Endothelial cell of umbilical vein (primary cell): ENCODE measurements around the gene DIPK1A. TPM values are rescaled to one million over a fixed set of nuclear protein-coding genes. Genes with fewer than 3 reads are reported as not detected.

ENCODE experiments used
- BruUV-seq: library from RNA; stranded (reverse); fragments of 400-500 nt; replicated peaks from 2 replicates; lab custom pipeline; 2021; lab: Mats Ljungman, UMichigan
- CTCF ChIA-PET: fragments of 300-600, 350-600 bp; sonication (Branson Sonifier 250); formaldehyde crosslinking; loops from one replicate; lab custom pipeline; 2021; ENCODE audit warnings: antibody characterized with exemption, inconsistent platforms; lab: Charles Lee
- POLR2A ChIA-PET: fragments of 300-600, 350-600 bp; sonication (Branson Sonifier 250); formaldehyde crosslinking; loops from one replicate; lab custom pipeline; 2021; ENCODE audit warnings: antibody characterized with exemption, inconsistent platforms; lab: Charles Lee
- DNase-seq: peaks from one replicate; pipeline ENCODE4 v3.0.0-alpha.2; 2011; ENCODE audit warnings: low read depth, low spot score
- FAIRE-seq: peaks from 2 replicates; lab custom pipeline; 2011; peaks lifted over from hg19 to GRCh38; lab: Jason Lieb, UNC
- H2AFZ ChIP-seq: 2 replicates; pipeline ENCODE4 v1.6.0; 2012; ENCODE audit warnings: low read depth, low read length, control low read depth, inconsistent platforms
- H3K27ac ChIP-seq: 2 replicates; pipeline ENCODE4 v1.5.1; 2011; ENCODE audit warnings: low read depth, mild to moderate bottlenecking, control low read depth, low read length, moderate library complexity; ENCODE audit not compliant: insufficient read depth
- H3K27me3 ChIP-seq, 2 experiments: 2 replicates each; pipeline versions ENCODE4 v1.6.0 to v1.6.1; 2011; ENCODE audit warnings: low read length in 2 of 2, mixed read lengths in 1 of 2; ENCODE audit not compliant: control insufficient read depth in 2 of 2, insufficient read depth in 2 of 2
- H3K36me3 ChIP-seq, 2 experiments: 2 replicates in 1 of 2; 3 replicates in 1 of 2; pipeline ENCODE4 v1.5.1; 2011; ENCODE audit warnings: low read length in 2 of 2, mild to moderate bottlenecking in 1 of 2, moderate library complexity in 1 of 2; ENCODE audit not compliant: control insufficient read depth in 2 of 2, insufficient read depth in 2 of 2; ENCODE audit errors: extremely low read depth in 1 of 2
- H3K4me1 ChIP-seq: 3 replicates; pipeline ENCODE4 v1.5.1; 2011; ENCODE audit warnings: mild to moderate bottlenecking, low read length; ENCODE audit not compliant: control insufficient read depth, insufficient read depth; ENCODE audit errors: extremely low read depth
- H3K4me2 ChIP-seq: 2 replicates; pipeline ENCODE4 v1.6.1; 2011; ENCODE audit warnings: low read length, control low read depth, mixed read lengths; ENCODE audit not compliant: insufficient read depth
- H3K4me3 ChIP-seq, 3 experiments: fragments of 200-600 bp in 1 of 3; sonication (generic), shearing (Covaris generic) in 1 of 3; replicated peaks in 1 of 3; 2 replicates each; pipeline ENCODE4 v1.5.1; 2011 to 2016; ENCODE audit warnings: control low read depth in 3 of 3, low read length in 3 of 3, mild to moderate bottlenecking in 2 of 3, inconsistent platforms in 1 of 3, low read depth in 1 of 3, moderate library complexity in 1 of 3; ENCODE audit not compliant: insufficient read depth in 1 of 3
- H3K79me2 ChIP-seq: 2 replicates; pipeline ENCODE4 v1.6.0; 2012; ENCODE audit warnings: low read length, inconsistent platforms; ENCODE audit not compliant: control insufficient read depth, insufficient read depth
- H3K9ac ChIP-seq: replicated peaks from 2 replicates; pipeline ENCODE3; 2011; ENCODE audit warnings: low read length, control low read depth; ENCODE audit not compliant: insufficient read depth; ENCODE audit errors: extremely low read depth
- H3K9me1 ChIP-seq: replicated peaks from 3 replicates; pipeline ENCODE4 v1.6.0; 2011; ENCODE audit warnings: mild to moderate bottlenecking, low read length; ENCODE audit not compliant: control insufficient read depth, insufficient read depth; ENCODE audit errors: extremely low read depth
- H3K9me3 ChIP-seq: replicated peaks from 2 replicates; pipeline ENCODE4 v1.5.1; 2012; ENCODE audit warnings: low read length, inconsistent platforms; ENCODE audit not compliant: control insufficient read depth, insufficient read depth
- H4K20me1 ChIP-seq: replicated peaks from 2 replicates; pipeline ENCODE3; 2011; ENCODE audit warnings: mild to moderate bottlenecking, low read length; ENCODE audit not compliant: control insufficient read depth, insufficient read depth; ENCODE audit errors: extremely low read depth
- CTCF ChIP-seq, 2 donors: IDR thresholded peaks; 1 replicate in 1 of 2; 2 replicates in 1 of 2; pipeline ENCODE4 v1.5.1; 2011; ENCODE audit warnings: low read length in 2 of 2, mild to moderate bottlenecking in 2 of 2, moderate library complexity in 2 of 2, control low read depth in 1 of 2, inconsistent platforms in 1 of 2, low read depth in 1 of 2; ENCODE audit not compliant: insufficient read depth in 1 of 2; ENCODE audit errors: extremely low read depth in 1 of 2
- EZH2 ChIP-seq: IDR thresholded peaks from 2 replicates; pipeline ENCODE4 v1.6.1; 2012; ENCODE audit warnings: borderline replicate concordance, low read depth, mild to moderate bottlenecking, moderate library complexity, low read length, inconsistent platforms; ENCODE audit not compliant: severe bottlenecking
- FOS ChIP-seq: IDR thresholded peaks from 2 replicates; pipeline ENCODE4 v1.6.1; 2011; ENCODE audit warnings: mild to moderate bottlenecking, low read length, moderate library complexity, borderline replicate concordance; ENCODE audit not compliant: insufficient read depth
- GATA2 ChIP-seq: IDR thresholded peaks from 2 replicates; pipeline ENCODE4 v1.7.0; 2011; ENCODE audit warnings: low read depth, mild to moderate bottlenecking, moderate library complexity, mixed read lengths, low read length; ENCODE audit not compliant: insufficient read length, insufficient read depth
- JUN ChIP-seq: IDR thresholded peaks from 2 replicates; pipeline ENCODE4 v1.6.1; 2011; ENCODE audit warnings: borderline replicate concordance, low read depth; ENCODE audit not compliant: insufficient read length, insufficient read depth
- MAX ChIP-seq: IDR thresholded peaks from 2 replicates; pipeline ENCODE4 v1.6.1; 2011; ENCODE audit not compliant: insufficient read depth, insufficient read length
- MYC ChIP-seq: IDR thresholded peaks from one replicate; pipeline ENCODE4 v1.6.1; 2011; ENCODE audit warnings: mild to moderate bottlenecking, low read depth, low read length
- POLR2A ChIP-seq: IDR thresholded peaks from 2 replicates; pipeline ENCODE4 v1.6.1; 2012; ENCODE audit warnings: low read depth, mild to moderate bottlenecking, control low read depth, low read length
- POLR2AphosphoS5 ChIP-seq: IDR thresholded peaks from 2 replicates; pipeline ENCODE4 v1.6.1; 2012; ENCODE audit warnings: low read depth, mild to moderate bottlenecking, control low read depth, low read length, moderate library complexity; ENCODE audit not compliant: insufficient read depth
- dilution Hi-C: fragments of 300-500 bp; cut with MboI; formaldehyde crosslinking; loops from one replicate; pipeline ENCODE4 v1.15.0; 2019; ENCODE audit warnings: low sequenced_read_pairs; ENCODE audit not compliant: extremely low pct_ligation_motif_present
- intact Hi-C: fragments of 100-400 bp; cut with micrococcal nuclease; formaldehyde crosslinking; loops from one replicate; pipeline ENCODE4 v1.10.0; 2022
- polyA plus RNA-seq, 4 experiments: library from polyadenylated mRNA; depleted of rRNA in 3 of 4; stranded (reverse) in 3 of 4; unstranded in 1 of 4; fragments of >200 nt; gene quantifications; 2 replicates each; pipeline versions ENCODE4 v1.2.1 to v1.2.3, GENCODE V29; 2011 to 2012; ENCODE audit warnings: missing spikeins in 1 of 4
- total RNA-seq: library from RNA; stranded (reverse); gene quantifications from 2 replicates; pipeline ENCODE4 v1.2.3, GENCODE V29; 2021

DIPK1A gene
- total and polyA plus RNA-seq, 2 donors (not counting 3 experiments of a cell fraction or from before 2014, with no cell fraction given), result 0.25 to 0.93 TPM

GRCh38 chr1:92970990-92971689 lies 9.9 kb upstream of the DIPK1A start:
- no TSS peak for BruUV-seq
- Histone ChIP-seq H3K4me3 (no peak overlapping the region), H3K4me1 (peaks cover 5% of the 10 kb centered on the region), H2AFZ (no peak overlapping the region), H4K20me1 (no peaks in the 10 kb centered on the region), H3K9ac (no peak overlapping the region), H3K79me2 (no peaks in the 10 kb centered on the region), H3K9me1 (no peaks in the 10 kb centered on the region), H3K4me2 (no peak overlapping the region), H3K27me3 (peaks cover 14 to 30% of the 10 kb centered on the region in 2 experiments), H3K36me3 (no peaks in the 10 kb centered on the region), H3K27ac (no peak overlapping the region), H3K9me3 (no peaks in the 10 kb centered on the region)
- no peak for FAIRE-seq
- no peak for TF ChIP-seq GATA2
- TF ChIP-seq MYC, result no peak
- TF ChIP-seq CTCF (IDR thresholded peaks at IDR 0.05; ENCODE audit: extremely low read depth in 1 of 2, insufficient read depth in 1 of 2, low read depth in 1 of 2, low read length in 2 of 2), result no peak
- no peak for TF ChIP-seq JUN
- no peak for TF ChIP-seq EZH2
- TF ChIP-seq MAX, result no peak
- TF ChIP-seq FOS, result no peak
- no peak for TF ChIP-seq POLR2A
- TF ChIP-seq POLR2AphosphoS5, result no peak
- DNase-seq, result no peak
- ChIA-PET POLR2A (interaction anchor here (0.6 kb wide), 1 partner anchor 194 kb away, joined by 4 read pairs; no protein-coding TSS in a partner anchor), CTCF (interaction anchor here (1.3 to 2.4 kb wide), 3 partner anchors 11 to 23 kb away, joined by 4 to 6 read pairs (median 6); no protein-coding TSS in a partner anchor)
- dilution Hi-C loops, result no loop called here
- intact Hi-C loops, result no loop called here
